Keratinocyte (primary cell): ENCODE results near the gene AMDHD2. TPM values are rescaled to one million over a fixed set of nuclear protein-coding genes. Genes with fewer than 3 reads are reported as not detected.
A peak's percentile ranks its signal among the peaks of the same experiment; 100 is the strongest.

ENCODE experiments used
- DNase-seq: peaks from one replicate; pipeline ENCODE4 v3.0.0-alpha.2; 2011; ENCODE audit warnings: low read depth, missing footprints, low spot score
- FAIRE-seq: peaks from 2 replicates; lab custom pipeline; 2011; peaks lifted over from hg19 to GRCh38; lab: Jason Lieb, UNC
- H2AFZ ChIP-seq: 2 replicates; pipeline ENCODE4 v1.6.0; 2012; ENCODE audit warnings: low read length, control low read depth, inconsistent platforms; ENCODE audit not compliant: control insufficient read depth
- H3K27ac ChIP-seq: 2 replicates; pipeline ENCODE4 v1.5.1; 2011; ENCODE audit warnings: low read length; ENCODE audit not compliant: control insufficient read depth, insufficient read depth
- H3K27me3 ChIP-seq: 3 replicates; pipeline ENCODE4 v1.6.0; 2011; ENCODE audit warnings: low read length; ENCODE audit not compliant: control insufficient read depth, insufficient read depth; ENCODE audit errors: extremely low read depth
- H3K36me3 ChIP-seq, 2 experiments: 2 replicates in 1 of 2; 3 replicates in 1 of 2; pipeline ENCODE4 v1.5.1; 2011; ENCODE audit warnings: low read length in 2 of 2, mild to moderate bottlenecking in 1 of 2; ENCODE audit not compliant: control insufficient read depth in 2 of 2, insufficient read depth in 2 of 2; ENCODE audit errors: extremely low read depth in 1 of 2
- H3K4me1 ChIP-seq: 3 replicates; pipeline ENCODE4 v1.5.1; 2011; ENCODE audit warnings: low read length; ENCODE audit not compliant: control insufficient read depth, insufficient read depth; ENCODE audit errors: extremely low read depth
- H3K4me2 ChIP-seq: 3 replicates; pipeline ENCODE4 v1.6.0; 2011; ENCODE audit warnings: low read depth, low read length; ENCODE audit not compliant: control insufficient read depth, insufficient read depth; ENCODE audit errors: extremely low read depth
- H3K4me3 ChIP-seq, 3 experiments: fragments of 200-600 bp in 1 of 3; sonication (generic) in 1 of 3; 2 replicates in 2 of 3; 3 replicates in 1 of 3; pipeline ENCODE4 v1.5.1; 2011 to 2016; ENCODE audit warnings: low read length in 3 of 3, mild to moderate bottlenecking in 3 of 3, control low read depth in 2 of 3, inconsistent platforms in 1 of 3, low read depth in 1 of 3, mixed read lengths in 1 of 3, mixed run types in 1 of 3, moderate library complexity in 1 of 3; ENCODE audit not compliant: control insufficient read depth in 2 of 3, insufficient read depth in 2 of 3; ENCODE audit errors: extremely low read depth in 1 of 3
- H3K79me2 ChIP-seq: 2 replicates; pipeline ENCODE4 v1.6.0; 2012; ENCODE audit warnings: low read length; ENCODE audit not compliant: control insufficient read depth, insufficient read depth
- H3K9ac ChIP-seq: 3 replicates; pipeline ENCODE4 v1.6.0; 2011; ENCODE audit warnings: low read length; ENCODE audit not compliant: control insufficient read depth, insufficient read depth; ENCODE audit errors: extremely low read depth
- H3K9me1 ChIP-seq: 3 replicates; pipeline ENCODE4 v1.6.0; 2011; ENCODE audit warnings: low read length; ENCODE audit not compliant: control insufficient read depth, insufficient read depth; ENCODE audit errors: extremely low read depth
- H3K9me3 ChIP-seq: 2 replicates; pipeline ENCODE4 v1.5.1; 2012; ENCODE audit warnings: low read depth, low read length; ENCODE audit not compliant: control insufficient read depth
- H4K20me1 ChIP-seq: 3 replicates; pipeline ENCODE4 v1.6.0; 2011; ENCODE audit warnings: low read length; ENCODE audit not compliant: control insufficient read depth, insufficient read depth; ENCODE audit errors: extremely low read depth
- CTCF ChIP-seq, 3 experiments: IDR thresholded peaks in 1 of 3; conservative IDR thresholded peaks in 1 of 3; optimal IDR thresholded peaks in 1 of 3; 2 replicates in 2 of 3; 3 replicates in 1 of 3; pipeline versions ENCODE3 to v1.5.1; 2011; ENCODE audit warnings: low read length in 3 of 3, mild to moderate bottlenecking in 3 of 3, moderate library complexity in 2 of 3, control low read depth in 1 of 3, inconsistent platforms in 1 of 3; ENCODE audit not compliant: insufficient read depth in 2 of 3; ENCODE audit errors: extremely low read depth in 1 of 3
- EZH2 ChIP-seq: IDR thresholded peaks from one replicate; pipeline ENCODE4 v1.6.1; 2012; ENCODE audit warnings: inconsistent platforms, mild to moderate bottlenecking, low read length, moderate library complexity
- dilution Hi-C: fragments of 300-500 bp; cut with MboI; formaldehyde crosslinking; loops from one replicate; pipeline ENCODE4 v1.7.0; 2020; ENCODE audit warnings: low sequenced_read_pairs; ENCODE audit not compliant: extremely low pct_ligation_motif_present
- polyA plus RNA-seq, 5 experiments: library from polyadenylated mRNA; depleted of rRNA in 3 of 5; stranded (reverse) in 3 of 5; stranded (forward) in 1 of 5; unstranded in 1 of 5; fragments of >200 nt; gene quantifications; 1 replicate in 1 of 5; 2 replicates in 3 of 5; 3 replicates in 1 of 5; pipeline versions ENCODE4 v1.2.1 to v1.2.3, GENCODE V29; 2011 to 2012; ENCODE audit warnings: missing spikeins in 2 of 5, low read depth in 1 of 5, low replicate concordance in 1 of 5

The AMDHD2 gene
- polyA plus RNA-seq, 1 donor (not counting 4 experiments of a cell fraction or from before 2014, with no cell fraction given) = 8.9 TPM

DNA sequence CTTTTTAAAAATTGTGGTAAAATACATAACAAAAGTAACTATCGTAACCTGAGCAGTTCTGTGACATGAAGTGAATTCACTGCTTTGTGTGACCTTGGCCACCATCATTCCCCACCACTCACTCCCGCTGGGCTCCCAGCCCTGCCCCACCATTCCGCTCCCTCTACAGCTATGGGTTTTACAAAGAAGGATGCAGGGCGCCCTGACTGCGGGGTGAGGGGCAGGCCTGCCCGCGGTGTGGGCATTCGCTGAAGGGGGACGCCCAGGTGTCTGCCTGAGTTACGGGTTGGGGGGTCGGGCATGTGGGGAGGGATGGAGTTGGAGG, 11.2 kb downstream of the AMDHD2 start, which contains the start of gene CEMP1:
TSS of gene CEMP1 (minus strand) at position 38 of the 325 bp plus-strand sequence. CDS start 335 bp downstream, outside the sequence.
- H3K27ac ChIP-seq = peak within 1 kb of the TSS; percentile 87
- DNase-seq (no peak), FAIRE-seq (peak; percentile 5)
- H3K9me1 ChIP-seq = no peaks in the 10 kb centered on the region
- H2AFZ ChIP-seq = peak within 1 kb of the TSS; percentile 69
- peaks cover 11 to 24% of the 10 kb centered on the region in 2 experiments for H3K36me3 ChIP-seq
- no peaks in the 10 kb centered on the region for H4K20me1 ChIP-seq
- peaks cover 15% of the 10 kb centered on the region for H3K4me1 ChIP-seq
- dilution Hi-C loops = no loop called here
- H3K4me2 ChIP-seq = peak within 1 kb of the TSS; percentile 93
- no peaks in the 10 kb centered on the region for H3K79me2 ChIP-seq
- peak within 1 kb of the TSS; percentile 48 to 76 (median 73) for H3K4me3 ChIP-seq
- peak within 1 kb of the TSS; percentile 86 for H3K9ac ChIP-seq
- no peaks in the 10 kb centered on the region for H3K27me3 ChIP-seq
- no peaks in the 10 kb centered on the region for H3K9me3 ChIP-seq
- TF ChIP-seq EZH2 = no peak
- no peak for TF ChIP-seq CTCF (optimal IDR thresholded peaks at IDR 0.05 in 1 of 3, IDR thresholded peaks at IDR 0.05 in 1 of 3, conservative IDR thresholded peaks at IDR 0.05 in 1 of 3; ENCODE audit: extremely low read depth in 1 of 3, insufficient read depth in 2 of 3, low read length in 3 of 3)

- Histone ChIP-seq H2AFZ (peak overlapping the region; percentile 69), H3K27me3 (no peaks in the 10 kb centered on the region), H3K9me3 (no peaks in the 10 kb centered on the region), H3K9me1 (no peaks in the 10 kb centered on the region), H3K36me3 (peaks cover 11 to 22% of the 10 kb centered on the region in 2 experiments), H3K4me1 (peaks cover 18% of the 10 kb centered on the region), H3K79me2 (no peaks in the 10 kb centered on the region), H3K4me3 (peak overlapping the region; percentile 48 to 76 (median 73)), H3K4me2 (peak overlapping the region; percentile 93), H4K20me1 (no peaks in the 10 kb centered on the region), H3K9ac (peak overlapping the region; percentile 86), H3K27ac (peak overlapping the region; percentile 87)
- peak; percentile 49 for FAIRE-seq
- TF ChIP-seq EZH2 (no peak), CTCF (optimal IDR thresholded peaks at IDR 0.05 in 1 of 3, IDR thresholded peaks at IDR 0.05 in 1 of 3, conservative IDR thresholded peaks at IDR 0.05 in 1 of 3; ENCODE audit: extremely low read depth in 1 of 3, insufficient read depth in 2 of 3, low read length in 3 of 3) (no peak)
- DNase-seq = peak; percentile 81
- dilution Hi-C loops = no loop called here
Observed at GRCh38 chr16:2531696-2532493, 11.7 kb downstream of the AMDHD2 start.
